Cerebellar cortex (tissue), 1 donor: ENCODE results near the gene MAGEL2.
"Not testable (repeated sequence)": the region's sequence is repeated elsewhere in the genome, so short reads cannot be mapped to it uniquely, and the experiment has no call there.

ENCODE experiments used
- DNase-seq: peaks from one replicate; pipeline ENCODE4 v3.0.0-alpha.2; 2015; ENCODE audit warnings: low spot score

Gene MAGEL2

GRCh38 chr15:23606226-23606625 is 41.4 kb downstream of the MAGEL2 start:
- no peak for DNase-seq

GRCh38 chr15:23602124-23602523 is 45.5 kb downstream of the MAGEL2 start:
- no peak for DNase-seq

- no peak for DNase-seq
These were observed 48.6 kb downstream of the MAGEL2 start for GRCh38 chr15:23599053-23599452.

DNA sequence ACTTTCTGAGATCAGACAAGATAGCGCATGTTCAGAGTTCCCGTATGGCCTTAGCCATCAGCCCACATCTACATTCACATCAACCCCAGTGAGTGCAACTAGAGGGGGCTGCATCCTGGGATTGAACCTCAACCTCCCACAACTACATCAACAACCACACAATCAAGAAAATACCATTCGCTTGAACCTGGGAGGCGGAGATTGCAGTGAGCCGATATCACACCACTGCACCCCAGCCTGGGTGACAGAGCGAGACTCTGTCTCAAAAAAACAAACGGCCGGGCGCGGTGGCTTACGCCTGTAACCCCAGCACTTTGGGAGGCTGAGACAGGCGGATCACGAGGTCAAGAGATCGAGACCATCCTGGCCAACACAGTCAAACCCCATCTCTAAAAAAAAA is 50.4 kb downstream of the MAGEL2 start:
- not testable (repeated sequence) for DNase-seq

- DNase-seq = no peak
These were observed 50.9 kb downstream of the MAGEL2 start for GRCh38 chr15:23596736-23597135.

- DNase-seq = no peak
These were observed 52.3 kb downstream of the MAGEL2 start for GRCh38 chr15:23595368-23595767.

DNA sequence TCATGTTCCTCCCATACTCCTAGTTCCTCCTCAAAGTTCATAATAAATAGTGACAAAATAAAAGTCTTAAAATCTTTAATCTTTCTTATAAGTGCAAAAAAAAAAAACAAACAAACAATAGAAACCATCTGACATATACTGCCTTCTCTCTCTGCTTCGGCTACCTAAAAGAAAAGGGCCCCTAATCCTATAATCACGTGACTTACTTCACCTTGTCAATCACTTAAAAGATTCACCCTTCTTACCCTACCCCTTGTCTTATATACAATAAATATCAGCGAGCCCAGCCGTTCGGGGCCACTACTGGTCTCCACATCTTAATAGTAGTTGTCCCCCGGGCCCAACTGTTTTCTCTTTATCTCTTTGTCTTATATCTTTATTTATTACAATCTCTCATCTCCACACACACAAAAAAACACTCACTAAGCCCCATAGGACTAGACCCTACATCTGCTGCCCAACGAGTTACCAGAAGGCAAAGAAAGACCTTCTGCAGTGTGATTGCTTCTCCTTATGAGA is 53.4 kb downstream of the MAGEL2 start:
- DNase-seq = no peak
